Measurements from ENCODE around the gene ALDH6A1. TPM values are rescaled to one million over a fixed set of nuclear protein-coding genes. Genes with fewer than 3 reads are reported as not detected.

The ALDH6A1 gene
- total and polyA plus RNA-seq, 2 experiments from 2014 or later = 76.8 to 83.8 TPM

GRCh38 chr14:74029136-74029535, 55.1 kb downstream of the ALDH6A1 start:
- Histone ChIP-seq H3K27me3 (no peaks in the 10 kb centered on the region), H2AFZ (no peak overlapping the region), H3K4me3 (no peak overlapping the region), H3K9me2 (replicated peaks; ENCODE audit: insufficient read depth) (no peaks in the 10 kb centered on the region), H3K4me1 (ENCODE audit: insufficient read depth) (no peaks in the 10 kb centered on the region), H3K27ac (no peak overlapping the region), H3K4me2 (no peak overlapping the region), H4K20me1 (ENCODE audit: insufficient read depth, poor library complexity, severe bottlenecking) (no peaks in the 10 kb centered on the region), H3K9me3 (ENCODE audit: low read depth) (no peaks in the 10 kb centered on the region), H3K36me3 (replicated peaks; ENCODE audit: insufficient read depth, low read depth) (no peaks in the 10 kb centered on the region), H3K79me2 (no peaks in the 10 kb centered on the region)
- WGBS (ENCODE audit: low lambda C conversion rate, missing lambda C conversion rate) = 92% methylated on average over 3 of the region's 3 CpGs
- TF ChIP-seq CTCF (IDR thresholded peaks at IDR 0.05; ENCODE audit: poor library complexity) (no peak), EZH2 (IDR thresholded peaks at IDR 0.05; ENCODE audit: borderline replicate concordance) (no peak), EZH2phosphoT487 (IDR thresholded peaks at IDR 0.05; ENCODE audit: low read depth, severe bottlenecking, unreplicated experiment) (no peak)
- DNase-seq (ENCODE audit: low spot score) = no peak

- WGBS (ENCODE audit: low lambda C conversion rate, missing lambda C conversion rate) = 90% methylated on average over 4 of the region's 4 CpGs
- no peaks in the 10 kb centered on the region for H3K27me3 ChIP-seq
- no peak overlapping the region for H3K4me3 ChIP-seq
- H3K4me1 ChIP-seq (ENCODE audit: insufficient read depth) = no peaks in the 10 kb centered on the region
- H2AFZ ChIP-seq = no peak overlapping the region
- H3K36me3 ChIP-seq (replicated peaks; ENCODE audit: insufficient read depth, low read depth) = no peaks in the 10 kb centered on the region
- DNase-seq (ENCODE audit: low spot score) = no peak
- TF ChIP-seq EZH2 (IDR thresholded peaks at IDR 0.05; ENCODE audit: borderline replicate concordance) = no peak
- TF ChIP-seq EZH2phosphoT487 (IDR thresholded peaks at IDR 0.05; ENCODE audit: low read depth, severe bottlenecking, unreplicated experiment) = no peak
- no peak for TF ChIP-seq CTCF (IDR thresholded peaks at IDR 0.05; ENCODE audit: poor library complexity)
- H3K79me2 ChIP-seq = peaks cover 5% of the 10 kb centered on the region
- no peak overlapping the region for H3K27ac ChIP-seq
- H4K20me1 ChIP-seq (ENCODE audit: insufficient read depth, poor library complexity, severe bottlenecking) = no peaks in the 10 kb centered on the region
- H3K9me3 ChIP-seq (ENCODE audit: low read depth) = no peaks in the 10 kb centered on the region
- no peak overlapping the region for H3K4me2 ChIP-seq
- no peaks in the 10 kb centered on the region for H3K9me2 ChIP-seq (replicated peaks; ENCODE audit: insufficient read depth)
These were observed 61.9 kb downstream of the ALDH6A1 start for GRCh38 chr14:74022346-74022745.

- 4% methylated on average over 21 of the region's 21 CpGs for WGBS (ENCODE audit: low lambda C conversion rate, missing lambda C conversion rate)
- H3K27me3 ChIP-seq = no peaks in the 10 kb centered on the region
- no peaks in the 10 kb centered on the region for H3K36me3 ChIP-seq (replicated peaks; ENCODE audit: insufficient read depth, low read depth)
- H3K4me2 ChIP-seq = peak overlapping the region; percentile 91
- peak overlapping the region; percentile 99 for H3K27ac ChIP-seq
- no peaks in the 10 kb centered on the region for H3K9me3 ChIP-seq (ENCODE audit: low read depth)
- no peaks in the 10 kb centered on the region for H4K20me1 ChIP-seq (ENCODE audit: insufficient read depth, poor library complexity, severe bottlenecking)
- H3K4me3 ChIP-seq = peak overlapping the region; percentile 78
- no peaks in the 10 kb centered on the region for H3K4me1 ChIP-seq (ENCODE audit: insufficient read depth)
- DNase-seq (ENCODE audit: low spot score) = peak; percentile 25
- H2AFZ ChIP-seq = peak overlapping the region; percentile 99
- peaks cover 14% of the 10 kb centered on the region for H3K79me2 ChIP-seq
- no peak for TF ChIP-seq CTCF (IDR thresholded peaks at IDR 0.05; ENCODE audit: poor library complexity)
- TF ChIP-seq EZH2 (IDR thresholded peaks at IDR 0.05; ENCODE audit: borderline replicate concordance) = no peak
- TF ChIP-seq EZH2phosphoT487 (IDR thresholded peaks at IDR 0.05; ENCODE audit: low read depth, severe bottlenecking, unreplicated experiment) = no peak
- H3K9me2 ChIP-seq (replicated peaks; ENCODE audit: insufficient read depth) = no peaks in the 10 kb centered on the region
These were observed 64.7 kb downstream of the ALDH6A1 start for GRCh38 chr14:74019408-74020137.

Data from hepatocyte (in vitro differentiated cells).